SK-N-SH treated with all-trans-retinoic acid at 6 μM for 48 hours (cell line): ENCODE results near the gene MYO15B.

ENCODE experiments used
- BACH2 ChIP-seq: fragments of 250-450 bp; sonication (Bioruptor Pico); IDR thresholded peaks from 2 replicates; pipeline ENCODE4 v1.9.0; 2021; ENCODE audit warnings: mild to moderate bottlenecking, borderline replicate concordance
- CREB5 ChIP-seq: fragments of 250-450 bp; sonication (Bioruptor Pico); IDR thresholded peaks from 2 replicates; pipeline ENCODE4 v1.5.1; 2020; ENCODE audit warnings: low read depth, mild to moderate bottlenecking, moderate library complexity
- CSRNP3 ChIP-seq: fragments of 250-450 bp; sonication (Bioruptor Pico); IDR thresholded peaks from 2 replicates; pipeline ENCODE4 v1.5.1; 2021; ENCODE audit warnings: mild to moderate bottlenecking, moderate library complexity
- ESRRG ChIP-seq: fragments of 250-450 bp; sonication (Bioruptor Pico); IDR thresholded peaks from 2 replicates; pipeline ENCODE4 v1.6.1; 2021; ENCODE audit warnings: mild to moderate bottlenecking
- GLIS3 ChIP-seq: fragments of 250-450 bp; sonication (Bioruptor Pico); IDR thresholded peaks from 2 replicates; pipeline ENCODE4 v1.5.0; 2020; ENCODE audit warnings: mild to moderate bottlenecking, moderate library complexity
- PPARA ChIP-seq: fragments of 250-450 bp; sonication (Bioruptor Pico); IDR thresholded peaks from 2 replicates; pipeline ENCODE4 v1.5.0; 2020; ENCODE audit warnings: mild to moderate bottlenecking, borderline replicate concordance
- TCF4 ChIP-seq: fragments of 250-450 bp; sonication (Bioruptor Pico); IDR thresholded peaks from 2 replicates; pipeline ENCODE4 v1.8.0; 2021; ENCODE audit warnings: mild to moderate bottlenecking, moderate library complexity, borderline replicate concordance
- TOX ChIP-seq: fragments of 250-450 bp; sonication (Bioruptor Pico); IDR thresholded peaks from 2 replicates; pipeline ENCODE4 v1.8.0; 2021; ENCODE audit warnings: mild to moderate bottlenecking, moderate library complexity, borderline replicate concordance
- ZNF8 ChIP-seq: fragments of 450-650 bp; formaldehyde crosslinking; IDR thresholded peaks from 2 replicates; pipeline ENCODE4 v1.5.0; 2020; ENCODE audit warnings: mild to moderate bottlenecking, moderate library complexity
- TF ChIP-seq, protein P1 (sequence below): fragments of 250-450 bp; sonication (Bioruptor Pico); IDR thresholded peaks from 2 replicates; pipeline ENCODE4 v1.8.0; 2020; ENCODE audit warnings: mild to moderate bottlenecking, moderate library complexity, borderline replicate concordance
- TF ChIP-seq, protein P2 (sequence below): fragments of 250-450 bp; sonication (Bioruptor Pico); IDR thresholded peaks from 2 replicates; pipeline ENCODE4 v1.8.0; 2021; ENCODE audit warnings: low read depth, mild to moderate bottlenecking, moderate library complexity, borderline replicate concordance
- TF ChIP-seq, protein P3 (sequence below): fragments of 250-450 bp; sonication (Bioruptor Pico); IDR thresholded peaks from 2 replicates; pipeline ENCODE4 v1.5.0; 2020; ENCODE audit warnings: mild to moderate bottlenecking, moderate library complexity

DNA sequence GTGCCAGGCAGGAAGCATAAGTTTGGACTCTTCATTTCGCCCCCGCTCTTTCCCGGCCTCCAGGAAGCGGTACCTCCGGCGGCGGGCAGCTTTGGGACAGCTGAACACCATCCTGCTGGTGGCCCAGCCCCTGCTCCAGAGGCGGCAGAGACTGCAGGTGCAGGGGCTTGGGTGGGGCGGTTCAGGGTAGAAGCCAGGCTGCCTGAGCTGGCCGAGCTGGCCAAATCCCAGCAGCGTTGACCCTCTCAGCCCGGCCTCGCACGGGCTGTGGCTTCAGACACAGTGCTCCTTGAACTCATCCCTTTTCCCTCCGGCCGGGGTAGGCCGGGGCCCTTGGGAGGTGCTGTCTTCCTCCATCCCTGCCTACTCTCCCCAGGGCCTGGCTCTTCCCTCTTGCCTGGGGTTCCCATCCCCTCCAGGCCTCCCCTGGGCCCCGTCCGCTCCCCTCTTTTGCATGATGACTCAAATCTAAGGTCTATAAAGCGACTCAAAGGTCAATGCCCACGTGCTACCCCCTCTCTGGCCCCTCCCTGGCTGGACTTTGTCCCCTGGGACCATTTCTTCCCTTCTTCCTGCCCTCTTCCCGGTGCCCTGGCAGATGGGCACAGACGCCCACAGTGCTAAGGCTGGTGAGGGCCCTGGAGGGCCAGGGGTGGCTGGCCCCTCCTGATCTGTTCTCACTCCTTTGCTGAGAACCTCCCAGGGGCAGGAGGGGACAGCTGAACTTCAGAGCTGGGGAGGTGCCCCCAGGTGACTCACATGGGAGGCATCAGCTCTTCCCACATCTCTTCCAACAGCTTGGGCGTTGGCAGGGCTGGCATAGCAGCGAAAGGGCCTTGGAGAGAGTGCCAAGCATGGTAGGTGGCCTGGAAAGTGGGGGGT, 22.7 kb downstream of the MYO15B start:
- no peak for TF ChIP-seq GLIS3 (CRISPR knock-in tag)
- TF ChIP-seq CSRNP3 (CRISPR knock-in tag), result no peak
- TF ChIP-seq CREB5 (CRISPR knock-in tag), result no peak
- TF ChIP-seq, protein P1, sequence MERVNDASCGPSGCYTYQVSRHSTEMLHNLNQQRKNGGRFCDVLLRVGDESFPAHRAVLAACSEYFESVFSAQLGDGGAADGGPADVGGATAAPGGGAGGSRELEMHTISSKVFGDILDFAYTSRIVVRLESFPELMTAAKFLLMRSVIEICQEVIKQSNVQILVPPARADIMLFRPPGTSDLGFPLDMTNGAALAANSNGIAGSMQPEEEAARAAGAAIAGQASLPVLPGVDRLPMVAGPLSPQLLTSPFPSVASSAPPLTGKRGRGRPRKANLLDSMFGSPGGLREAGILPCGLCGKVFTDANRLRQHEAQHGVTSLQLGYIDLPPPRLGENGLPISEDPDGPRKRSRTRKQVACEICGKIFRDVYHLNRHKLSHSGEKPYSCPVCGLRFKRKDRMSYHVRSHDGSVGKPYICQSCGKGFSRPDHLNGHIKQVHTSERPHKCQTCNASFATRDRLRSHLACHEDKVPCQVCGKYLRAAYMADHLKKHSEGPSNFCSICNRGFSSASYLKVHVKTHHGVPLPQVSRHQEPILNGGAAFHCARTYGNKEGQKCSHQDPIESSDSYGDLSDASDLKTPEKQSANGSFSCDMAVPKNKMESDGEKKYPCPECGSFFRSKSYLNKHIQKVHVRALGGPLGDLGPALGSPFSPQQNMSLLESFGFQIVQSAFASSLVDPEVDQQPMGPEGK (CRISPR knock-in tag), result no peak
- TF ChIP-seq BACH2 (CRISPR knock-in tag), result no peak
- no peak for TF ChIP-seq TOX (CRISPR knock-in tag)
- no peak for TF ChIP-seq PPARA (CRISPR knock-in tag)
- no peak for TF ChIP-seq TCF4 (CRISPR knock-in tag)
- no peak for TF ChIP-seq ZNF8 (CRISPR knock-in tag)
- TF ChIP-seq ESRRG (CRISPR knock-in tag), result no peak
- TF ChIP-seq, protein P2, sequence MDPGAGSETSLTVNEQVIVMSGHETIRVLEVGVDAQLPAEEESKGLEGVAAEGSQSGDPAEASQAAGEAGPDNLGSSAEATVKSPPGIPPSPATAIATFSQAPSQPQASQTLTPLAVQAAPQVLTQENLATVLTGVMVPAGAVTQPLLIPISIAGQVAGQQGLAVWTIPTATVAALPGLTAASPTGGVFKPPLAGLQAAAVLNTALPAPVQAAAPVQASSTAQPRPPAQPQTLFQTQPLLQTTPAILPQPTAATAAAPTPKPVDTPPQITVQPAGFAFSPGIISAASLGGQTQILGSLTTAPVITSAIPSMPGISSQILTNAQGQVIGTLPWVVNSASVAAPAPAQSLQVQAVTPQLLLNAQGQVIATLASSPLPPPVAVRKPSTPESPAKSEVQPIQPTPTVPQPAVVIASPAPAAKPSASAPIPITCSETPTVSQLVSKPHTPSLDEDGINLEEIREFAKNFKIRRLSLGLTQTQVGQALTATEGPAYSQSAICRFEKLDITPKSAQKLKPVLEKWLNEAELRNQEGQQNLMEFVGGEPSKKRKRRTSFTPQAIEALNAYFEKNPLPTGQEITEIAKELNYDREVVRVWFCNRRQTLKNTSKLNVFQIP (CRISPR knock-in tag), result no peak
- TF ChIP-seq, protein P3, sequence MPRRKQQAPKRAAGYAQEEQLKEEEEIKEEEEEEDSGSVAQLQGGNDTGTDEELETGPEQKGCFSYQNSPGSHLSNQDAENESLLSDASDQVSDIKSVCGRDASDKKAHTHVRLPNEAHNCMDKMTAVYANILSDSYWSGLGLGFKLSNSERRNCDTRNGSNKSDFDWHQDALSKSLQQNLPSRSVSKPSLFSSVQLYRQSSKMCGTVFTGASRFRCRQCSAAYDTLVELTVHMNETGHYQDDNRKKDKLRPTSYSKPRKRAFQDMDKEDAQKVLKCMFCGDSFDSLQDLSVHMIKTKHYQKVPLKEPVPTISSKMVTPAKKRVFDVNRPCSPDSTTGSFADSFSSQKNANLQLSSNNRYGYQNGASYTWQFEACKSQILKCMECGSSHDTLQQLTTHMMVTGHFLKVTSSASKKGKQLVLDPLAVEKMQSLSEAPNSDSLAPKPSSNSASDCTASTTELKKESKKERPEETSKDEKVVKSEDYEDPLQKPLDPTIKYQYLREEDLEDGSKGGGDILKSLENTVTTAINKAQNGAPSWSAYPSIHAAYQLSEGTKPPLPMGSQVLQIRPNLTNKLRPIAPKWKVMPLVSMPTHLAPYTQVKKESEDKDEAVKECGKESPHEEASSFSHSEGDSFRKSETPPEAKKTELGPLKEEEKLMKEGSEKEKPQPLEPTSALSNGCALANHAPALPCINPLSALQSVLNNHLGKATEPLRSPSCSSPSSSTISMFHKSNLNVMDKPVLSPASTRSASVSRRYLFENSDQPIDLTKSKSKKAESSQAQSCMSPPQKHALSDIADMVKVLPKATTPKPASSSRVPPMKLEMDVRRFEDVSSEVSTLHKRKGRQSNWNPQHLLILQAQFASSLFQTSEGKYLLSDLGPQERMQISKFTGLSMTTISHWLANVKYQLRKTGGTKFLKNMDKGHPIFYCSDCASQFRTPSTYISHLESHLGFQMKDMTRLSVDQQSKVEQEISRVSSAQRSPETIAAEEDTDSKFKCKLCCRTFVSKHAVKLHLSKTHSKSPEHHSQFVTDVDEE (CRISPR knock-in tag), result no peak
